Stimulated activated CD8-positive, alpha-beta memory T cell treated with anti-CD3 and anti-CD28 coated beads, Interleukin-4, amount 100 ng/mL, for 4 hours (primary cell): ENCODE measurements around the gene DSCAML1.

Experiments
- DNase-seq, 2 donors: peaks; one replicate each; pipeline ENCODE4 v3.0.0-alpha.2; 2020; ENCODE audit warnings: low read depth in 2 of 2, low spot score in 1 of 2

DSCAML1 gene

GRCh38 chr11:117670443-117670842 lies 126.6 kb downstream of the DSCAML1 start:
- DNase-seq = no peak

DNA sequence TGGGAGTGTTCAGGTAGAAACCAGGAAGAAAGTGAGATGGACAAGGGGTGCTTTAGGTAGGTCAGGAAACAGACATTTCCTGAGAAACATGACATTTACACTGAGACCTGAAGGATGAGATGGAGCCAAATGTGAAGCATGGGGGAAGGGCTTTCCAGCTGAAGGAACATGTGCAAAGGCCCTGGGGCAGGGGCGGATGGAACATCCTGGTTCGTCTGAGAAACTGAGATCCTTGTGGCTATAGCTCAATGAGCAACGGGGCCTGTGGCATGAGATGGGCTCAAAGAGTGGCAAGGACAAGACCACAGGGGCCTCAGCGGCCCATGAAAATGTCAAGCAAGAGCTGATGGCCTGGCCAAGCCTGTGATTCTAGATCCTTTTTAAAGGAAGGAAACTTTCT lies 127.4 kb downstream of the DSCAML1 start:
- no peak for DNase-seq

DNA sequence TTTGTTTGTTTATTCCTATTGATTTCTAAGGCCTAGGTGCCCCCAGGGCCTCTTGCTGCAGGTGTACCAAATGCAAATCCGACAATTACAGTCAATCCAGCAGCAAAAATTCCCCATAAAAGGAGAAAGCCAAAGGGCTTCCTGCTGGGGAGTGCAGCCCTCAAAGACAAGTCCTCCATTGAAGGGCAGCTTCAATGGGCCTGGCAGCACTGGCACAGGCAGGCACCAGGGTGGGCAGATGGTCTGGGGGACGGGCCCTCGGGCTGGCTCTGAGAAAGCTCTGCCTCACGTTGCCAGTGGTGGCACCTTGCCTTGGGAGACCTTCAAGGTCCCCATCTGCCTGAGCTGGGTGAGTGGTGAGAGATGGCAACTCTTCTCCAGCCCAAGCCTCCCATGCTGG lies 128.0 kb downstream of the DSCAML1 start:
- DNase-seq = no peak

GRCh38 chr11:117668321-117668751 lies 128.7 kb downstream of the DSCAML1 start:
- DNase-seq = no peak

DNA sequence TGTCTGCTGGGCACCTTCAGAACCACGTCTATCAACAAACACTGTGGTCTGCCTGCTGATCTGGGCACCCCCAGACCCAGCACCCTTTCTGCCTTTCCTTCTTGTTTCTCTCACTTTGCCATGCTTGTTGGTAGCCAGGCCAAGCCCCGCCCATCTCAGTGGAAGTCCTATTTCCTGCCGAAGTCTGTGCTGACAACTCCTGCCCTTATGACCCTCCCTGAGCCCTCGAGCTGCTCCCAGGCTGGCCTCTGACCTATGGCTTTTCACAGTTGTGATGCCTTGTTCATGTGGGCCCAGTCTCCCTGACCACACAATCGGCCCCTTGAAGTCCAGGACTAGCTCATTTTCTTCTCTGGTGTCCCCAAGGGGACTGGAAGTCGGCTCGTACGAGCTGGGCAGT lies 132.1 kb downstream of the DSCAML1 start:
- DNase-seq = no peak

GRCh38 chr11:117663821-117664220 lies 133.2 kb downstream of the DSCAML1 start:
- DNase-seq = no peak

DNA sequence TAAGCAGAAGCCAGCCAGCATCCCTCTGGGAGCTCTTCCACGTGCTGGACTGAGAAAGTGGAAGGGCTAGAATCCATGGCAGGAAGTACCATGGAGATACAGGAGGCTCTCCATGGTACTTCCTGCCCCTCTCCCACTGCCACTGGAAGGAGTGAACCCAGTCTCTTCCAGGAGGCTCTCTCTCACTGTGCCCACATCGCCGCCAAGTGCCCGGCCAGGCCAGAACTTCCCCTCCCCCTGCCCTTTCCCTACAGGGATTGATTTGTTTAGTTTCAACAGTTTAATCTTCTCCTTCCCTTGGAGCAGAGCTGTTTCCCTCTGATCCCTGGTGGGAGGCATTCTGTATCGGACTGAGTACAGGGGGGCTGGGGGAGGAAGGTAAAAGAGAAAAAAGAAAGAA lies 133.6 kb downstream of the DSCAML1 start:
- DNase-seq = no peak

GRCh38 chr11:117662671-117663269 lies 134.2 kb downstream of the DSCAML1 start:
- no peak for DNase-seq

GRCh38 chr11:117662255-117662654 lies 134.8 kb downstream of the DSCAML1 start:
- DNase-seq = no peak

DNA sequence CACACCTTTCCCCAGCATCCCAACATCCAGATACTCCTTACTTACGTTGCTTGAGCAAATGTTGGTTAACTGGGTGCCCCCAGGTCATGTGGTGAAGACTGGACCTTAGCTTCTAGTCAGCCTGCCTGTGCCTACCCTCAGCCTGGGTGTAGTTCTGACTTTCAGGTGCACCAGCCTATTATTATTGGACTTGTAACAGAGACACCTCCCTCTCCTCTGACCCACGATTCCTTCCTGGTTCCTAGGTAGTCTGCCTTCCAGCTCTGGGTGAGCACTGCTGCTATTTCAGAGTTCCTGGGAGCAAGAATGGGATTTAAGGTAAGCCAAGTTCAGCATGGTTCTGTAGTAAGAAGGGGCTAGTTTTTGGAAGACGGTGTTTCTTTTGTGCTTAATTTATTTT lies 138.2 kb downstream of the DSCAML1 start:
- DNase-seq = no peak

- no peak for DNase-seq
Measured at GRCh38 chr11:117657794-117658193, 139.2 kb downstream of the DSCAML1 start.

DNA sequence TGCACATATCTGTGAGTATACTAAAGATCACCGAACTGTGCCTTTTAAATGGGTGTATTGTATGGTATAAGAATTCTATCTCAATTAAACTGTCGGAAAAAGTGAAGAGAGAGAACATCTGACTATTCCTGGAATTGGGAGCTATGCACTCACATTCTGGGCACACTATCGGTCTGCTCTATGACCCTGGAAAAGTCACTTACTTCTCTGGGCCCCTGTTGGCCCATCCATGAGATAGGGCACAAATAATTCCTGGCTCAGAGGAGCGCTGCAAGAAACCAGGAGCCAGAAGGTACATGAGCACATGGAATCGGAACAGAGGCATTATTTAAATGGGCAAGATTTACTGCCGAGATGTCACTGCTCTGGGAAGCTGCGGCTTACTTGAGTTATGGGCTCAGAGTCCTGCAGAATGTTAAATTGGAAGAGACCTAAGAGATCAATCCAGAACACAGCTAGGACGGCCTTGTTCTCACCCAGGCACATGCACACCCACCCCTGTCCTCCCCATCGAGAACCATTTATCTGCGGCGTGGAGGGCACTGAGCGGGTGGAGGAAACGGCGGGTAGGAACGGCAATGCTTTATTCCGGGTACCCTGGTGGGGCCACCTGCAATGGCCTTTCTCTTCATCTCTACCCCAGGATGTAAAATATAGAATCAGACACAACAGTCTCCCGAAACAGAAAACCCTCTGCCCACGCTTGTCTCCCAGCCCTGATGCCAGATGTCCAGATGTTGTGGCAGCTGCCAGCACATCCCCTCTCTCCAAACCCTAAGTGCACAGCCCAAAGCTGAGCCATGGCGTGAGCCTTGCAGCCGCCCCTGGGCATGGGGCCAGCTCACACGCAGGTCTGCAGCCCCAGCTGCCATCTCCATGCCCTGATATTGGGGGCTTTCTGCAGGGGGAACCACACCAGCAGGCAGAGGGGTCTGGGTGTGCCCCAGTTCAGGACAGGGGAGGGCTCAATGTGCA lies 142.4 kb downstream of the DSCAML1 start:
- no peak for DNase-seq

DNA sequence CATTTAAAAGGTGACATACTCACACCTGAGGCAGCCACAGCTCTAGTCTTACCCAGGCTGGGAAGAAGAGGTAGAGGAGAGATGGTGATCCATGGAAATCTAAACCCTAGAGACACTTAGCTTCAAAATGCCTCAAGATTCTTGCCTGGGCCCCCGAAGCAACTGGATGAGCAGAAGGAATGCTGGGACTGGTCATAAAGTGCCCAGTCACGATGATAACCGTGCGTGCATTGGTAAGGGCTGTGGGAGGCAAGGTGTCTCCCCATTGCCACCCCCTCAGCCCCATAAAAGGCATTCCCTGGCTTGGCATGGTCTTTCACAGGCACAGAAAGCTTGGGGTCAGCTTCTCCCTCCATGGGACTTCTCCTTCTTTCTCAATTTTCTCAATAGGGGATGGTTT lies 144.5 kb downstream of the DSCAML1 start:
- DNase-seq = no peak

DNA sequence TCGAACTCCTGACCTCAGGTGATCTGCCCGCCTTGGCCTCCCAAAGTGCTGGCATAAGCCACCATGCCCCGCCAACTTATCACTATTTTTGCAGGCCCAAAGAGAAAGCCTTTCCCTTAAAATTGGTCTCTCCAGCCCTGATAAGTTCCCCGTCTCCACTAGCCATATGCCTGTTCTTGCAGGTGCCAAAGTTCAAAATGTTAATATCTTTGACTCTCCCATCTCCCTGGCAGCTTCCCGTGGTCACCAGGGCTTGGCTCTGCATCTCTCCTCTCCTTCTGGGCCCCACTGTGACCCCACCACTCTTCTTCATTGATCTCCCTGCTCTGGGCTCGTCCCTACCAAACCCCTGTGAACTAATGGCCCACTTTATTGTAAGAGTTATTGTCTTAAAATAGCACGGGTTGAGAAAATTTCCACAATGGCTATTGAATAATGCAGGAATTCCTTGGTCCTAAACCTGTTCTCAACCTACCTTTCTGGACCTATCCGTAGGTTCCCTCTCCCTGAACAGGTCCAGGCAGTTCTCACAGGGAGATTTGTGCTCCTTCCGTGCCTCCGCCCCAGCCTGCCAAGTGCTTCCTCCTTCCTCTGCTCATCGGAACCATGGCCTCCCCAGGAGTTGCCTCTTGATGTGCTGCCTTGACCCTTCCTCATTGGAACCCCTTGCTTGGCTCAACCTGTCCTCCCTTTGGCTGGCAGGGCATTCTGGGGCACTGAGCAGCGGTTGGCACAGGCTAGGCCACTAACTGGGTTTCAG lies 147.5 kb downstream of the DSCAML1 start:
- no peak for DNase-seq

DNA sequence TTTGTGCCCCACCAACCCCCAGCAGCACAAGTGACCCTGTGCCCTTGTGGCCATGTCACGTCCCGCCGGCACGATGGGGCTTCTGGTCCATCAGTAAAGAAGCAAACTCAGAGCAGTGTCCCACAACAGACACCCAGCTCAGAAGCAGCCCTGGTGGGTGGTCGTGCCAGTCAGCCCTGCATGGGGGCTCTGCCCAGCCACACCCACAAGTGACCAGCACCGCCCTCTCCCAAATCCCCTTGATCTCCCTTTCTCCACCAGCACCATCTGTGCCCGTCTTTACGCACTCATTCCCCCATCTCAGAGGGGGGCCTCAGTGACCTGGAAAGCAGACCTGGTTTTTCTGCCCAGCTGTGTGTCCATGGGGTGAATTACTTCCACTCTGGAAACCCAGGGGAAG lies 149.1 kb downstream of the DSCAML1 start:
- no peak for DNase-seq

DNA sequence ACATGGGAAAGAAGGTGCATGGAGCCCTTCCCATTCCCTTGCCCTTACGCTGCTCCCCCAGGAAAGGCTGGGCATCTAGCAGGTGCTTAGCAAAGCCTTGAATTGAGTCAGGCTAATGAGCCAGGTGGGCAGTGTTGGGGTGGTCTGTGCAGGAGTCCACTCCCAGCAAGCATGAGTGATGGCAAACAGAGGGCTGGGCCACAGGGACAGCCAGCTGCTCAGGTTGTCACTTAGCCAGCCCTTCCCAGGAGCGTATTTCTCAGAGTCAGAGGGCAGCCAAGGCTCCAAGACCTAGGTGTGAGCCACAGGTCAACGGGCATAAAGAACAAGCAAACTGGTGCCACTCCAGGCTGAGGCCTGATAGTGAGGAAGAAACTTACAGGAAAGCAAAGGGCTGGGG lies 149.8 kb downstream of the DSCAML1 start:
- DNase-seq = no peak

- DNase-seq = no peak
Measured at GRCh38 chr11:117646411-117646810, 150.6 kb downstream of the DSCAML1 start.

DNA sequence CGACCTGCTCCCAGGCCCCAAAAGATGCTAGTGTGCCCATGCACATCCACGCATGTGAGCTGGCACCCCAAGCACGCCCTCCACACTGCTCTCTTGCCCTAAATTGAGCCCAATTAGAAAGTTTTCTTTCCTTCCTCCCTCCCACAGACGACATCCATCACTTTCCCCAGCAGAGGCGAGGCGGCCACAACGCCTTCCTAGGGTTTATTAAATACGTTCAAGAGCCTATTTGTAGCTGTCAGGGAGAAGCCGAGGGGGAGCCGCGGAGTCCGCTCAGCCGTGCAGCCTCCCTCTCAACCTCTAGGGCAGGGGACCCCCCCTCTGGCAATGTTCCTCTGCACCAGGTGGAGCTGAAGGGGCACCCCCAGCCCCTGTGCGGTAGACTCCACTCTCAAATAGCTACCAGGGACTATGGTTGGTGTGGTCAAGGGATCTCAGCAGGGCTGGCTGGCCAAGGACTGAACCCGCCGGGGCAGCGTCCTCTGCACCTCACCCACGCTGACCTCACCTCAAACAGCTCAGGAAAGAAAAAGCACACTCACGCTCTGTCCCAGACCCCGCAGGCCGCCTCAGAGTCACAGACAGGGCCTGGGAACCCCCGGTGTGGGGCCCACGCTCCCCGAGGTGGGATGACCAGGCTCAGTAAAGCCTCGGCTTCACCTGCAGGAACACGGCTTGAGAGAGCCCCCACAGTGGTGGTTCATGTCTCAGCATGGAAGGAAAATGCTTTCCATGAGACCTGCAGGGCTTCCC lies 152.4 kb downstream of the DSCAML1 start:
- DNase-seq = no peak

DNA sequence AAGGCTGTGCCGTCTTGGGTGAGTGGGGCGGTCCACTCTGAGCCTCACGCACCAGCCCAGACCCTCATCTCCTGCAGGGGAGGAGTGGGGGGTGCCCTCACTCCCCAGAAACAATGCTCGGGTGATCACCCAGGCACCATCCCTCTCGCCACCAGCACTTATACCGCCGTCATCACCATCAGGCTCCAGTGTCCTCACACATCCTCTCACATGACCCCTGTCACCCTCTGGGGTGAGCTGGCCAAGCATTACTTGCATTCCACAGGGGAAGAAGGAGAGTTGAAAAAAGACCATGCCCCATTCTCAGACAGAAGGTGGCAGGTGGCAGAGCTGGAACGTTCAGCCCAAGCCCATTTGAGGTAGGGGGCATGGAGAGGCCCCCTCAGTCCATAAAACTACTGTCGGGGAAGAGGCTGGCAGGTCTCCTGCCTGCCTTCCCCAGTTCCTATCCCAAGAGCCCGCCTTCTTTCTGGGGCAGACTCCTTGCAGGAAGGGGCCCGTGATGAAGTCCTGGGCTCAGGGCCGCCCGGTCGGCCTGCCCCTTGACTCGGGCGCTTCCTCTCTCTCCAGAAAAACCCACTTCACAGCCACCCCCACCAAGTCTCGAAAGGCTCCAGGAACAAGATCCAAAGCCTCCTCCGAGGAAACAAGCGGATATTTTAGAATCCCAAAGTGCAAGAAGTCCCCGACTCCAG lies 153.3 kb downstream of the DSCAML1 start:
- DNase-seq = no peak

DNA sequence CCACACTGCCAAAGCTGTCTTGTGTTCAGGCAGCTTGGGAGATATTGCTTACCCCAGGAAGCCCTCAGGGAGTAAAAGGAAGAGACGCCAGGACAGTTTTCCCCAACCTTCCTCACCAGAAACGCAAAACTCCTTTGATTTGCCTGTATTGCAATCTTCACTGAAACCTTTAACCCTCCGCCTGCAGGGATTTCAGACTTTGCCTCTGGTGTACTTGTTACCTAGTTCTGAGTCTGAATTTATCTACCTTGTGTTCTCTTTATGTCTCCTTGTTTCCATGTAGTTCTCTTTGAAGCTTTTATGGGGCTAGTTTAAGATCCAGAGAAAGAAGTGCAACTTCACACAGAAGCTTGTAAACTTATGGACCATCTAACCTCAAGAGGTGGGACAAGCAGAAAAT lies 154.2 kb downstream of the DSCAML1 start:
- no peak for DNase-seq
